ENCODE results near the gene MSLN. TPM values are rescaled to one million over a fixed set of nuclear protein-coding genes. Genes with fewer than 3 reads are reported as not detected.
A peak's percentile ranks its signal among the peaks of the same experiment; 100 is the strongest.

Gene MSLN
- total RNA-seq (2014; rRNA removed; shearing (Covaris generic)): not detected in 2 replicates

GRCh38 chr16:760545-761343 lies at the start of gene MSLN:
Gene MSLN (plus strand): TSS chr16:760734. CDS start chr16:762681, 1,947 bp downstream.
- peak; percentile 61 for DNase-seq (ENCODE audit: low read depth)

- DNase-seq (ENCODE audit: low read depth): no peak
Measured at GRCh38 chr16:711084-711483, 49.5 kb upstream of the MSLN start.

- DNase-seq (ENCODE audit: low read depth): peak; percentile 77
Measured at GRCh38 chr16:711548-712320, 48.8 kb upstream of the MSLN start.

- peak; percentile 93 for DNase-seq (ENCODE audit: low read depth)
Measured at GRCh38 chr16:712740-713250, 47.7 kb upstream of the MSLN start.

GRCh38 chr16:714079-714478 lies 46.5 kb upstream of the MSLN start:
- DNase-seq (ENCODE audit: low read depth): peak; percentile 51

- DNase-seq (ENCODE audit: low read depth): peak; percentile 91
Measured at GRCh38 chr16:714558-715476, 45.7 kb upstream of the MSLN start, which contains the start of gene METRN. Gene METRN (plus strand): TSS chr16:715118. CDS start chr16:715290, 172 bp downstream.

GRCh38 chr16:715477-716199 lies 44.9 kb upstream of the MSLN start:
- peak; percentile 50 for DNase-seq (ENCODE audit: low read depth)

GRCh38 chr16:716200-716568 lies 44.4 kb upstream of the MSLN start:
- DNase-seq (ENCODE audit: low read depth): peak; percentile 37

- DNase-seq (ENCODE audit: low read depth): no peak
Measured at GRCh38 chr16:716768-717325, 43.7 kb upstream of the MSLN start.

- DNase-seq (ENCODE audit: low read depth): no peak
Measured at GRCh38 chr16:717450-718245, 42.9 kb upstream of the MSLN start.

- DNase-seq (ENCODE audit: low read depth): no peak
Measured at GRCh38 chr16:718389-718788, 42.1 kb upstream of the MSLN start.

- no peak for DNase-seq (ENCODE audit: low read depth)
Measured at GRCh38 chr16:718922-719321, 41.6 kb upstream of the MSLN start.

GRCh38 chr16:719815-720446 lies 40.6 kb upstream of the MSLN start:
- DNase-seq (ENCODE audit: low read depth): no peak

- peak; percentile 80 for DNase-seq (ENCODE audit: low read depth)
Measured at GRCh38 chr16:720447-720989, 40.0 kb upstream of the MSLN start.

- DNase-seq (ENCODE audit: low read depth): peak; percentile 87
Measured at GRCh38 chr16:720990-721764, 39.4 kb upstream of the MSLN start, which contains the start of gene ANTKMT. Gene ANTKMT (plus strand): TSS chr16:721146. CDS start chr16:721275, 129 bp downstream.

GRCh38 chr16:721765-722540 lies 38.6 kb upstream of the MSLN start:
- no peak for DNase-seq (ENCODE audit: low read depth)
